Vagina (tissue), 2 donors: ENCODE results near the gene NTSR1.

Experiments
- POLR2A ChIP-seq, 2 donors: fragments of 450-650 bp; IDR thresholded peaks; one replicate each; pipeline ENCODE4 v1.6.1; 2017; ENCODE audit warnings: antibody characterized with exemption in 2 of 2, mild to moderate bottlenecking in 2 of 2, moderate library complexity in 2 of 2
- TF ChIP-seq, protein P1 (sequence below), 3 experiments: fragments of 450-650 bp in 2 of 3; fragments of 200-600 bp in 1 of 3; sonication (generic) in 1 of 3; IDR thresholded peaks; one replicate each; pipeline ENCODE4 v1.5.1; 2017 to 2019; ENCODE audit warnings: antibody characterized with exemption in 3 of 3, mild to moderate bottlenecking in 2 of 3, moderate library complexity in 2 of 3

DNA sequence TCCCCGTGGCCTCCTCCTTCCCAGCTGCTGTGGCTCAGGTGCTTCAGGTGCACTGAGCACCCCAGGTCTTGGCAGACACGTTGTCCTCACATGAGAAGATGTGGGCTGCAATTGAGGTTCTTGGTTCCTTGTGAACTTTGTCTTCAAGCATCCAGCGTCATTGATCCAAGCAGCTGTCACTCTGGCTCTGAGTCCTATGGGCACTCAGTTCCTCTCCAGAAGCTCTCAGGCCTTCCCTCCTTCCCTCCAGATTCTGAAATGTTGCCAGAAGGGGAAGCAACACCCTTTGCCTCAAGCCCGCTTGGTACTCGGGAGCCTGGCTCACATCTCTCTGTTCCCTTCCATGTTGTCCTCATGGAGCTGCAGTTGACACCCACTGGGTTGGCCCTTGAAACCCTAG, 79.2 kb downstream of the NTSR1 start:
- TF ChIP-seq, protein P1, sequence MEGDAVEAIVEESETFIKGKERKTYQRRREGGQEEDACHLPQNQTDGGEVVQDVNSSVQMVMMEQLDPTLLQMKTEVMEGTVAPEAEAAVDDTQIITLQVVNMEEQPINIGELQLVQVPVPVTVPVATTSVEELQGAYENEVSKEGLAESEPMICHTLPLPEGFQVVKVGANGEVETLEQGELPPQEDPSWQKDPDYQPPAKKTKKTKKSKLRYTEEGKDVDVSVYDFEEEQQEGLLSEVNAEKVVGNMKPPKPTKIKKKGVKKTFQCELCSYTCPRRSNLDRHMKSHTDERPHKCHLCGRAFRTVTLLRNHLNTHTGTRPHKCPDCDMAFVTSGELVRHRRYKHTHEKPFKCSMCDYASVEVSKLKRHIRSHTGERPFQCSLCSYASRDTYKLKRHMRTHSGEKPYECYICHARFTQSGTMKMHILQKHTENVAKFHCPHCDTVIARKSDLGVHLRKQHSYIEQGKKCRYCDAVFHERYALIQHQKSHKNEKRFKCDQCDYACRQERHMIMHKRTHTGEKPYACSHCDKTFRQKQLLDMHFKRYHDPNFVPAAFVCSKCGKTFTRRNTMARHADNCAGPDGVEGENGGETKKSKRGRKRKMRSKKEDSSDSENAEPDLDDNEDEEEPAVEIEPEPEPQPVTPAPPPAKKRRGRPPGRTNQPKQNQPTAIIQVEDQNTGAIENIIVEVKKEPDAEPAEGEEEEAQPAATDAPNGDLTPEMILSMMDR (IDR thresholded peaks at IDR 0.05) = no peak
- TF ChIP-seq POLR2A (IDR thresholded peaks at IDR 0.05) = no peak
